Activated T-helper 1 cell treated with anti-CD3 and anti-CD28 coated beads, Interleukin-12 subunit alpha, Interleukin-12 subunit beta, Interleukin-2, Interleukin-4 antibody, amounts not matched to agents 30 ng/mL and 10 ng/mL and 1 ng/mL, durations not matched to agents 14 hours and 24 hours and 36 hours (primary cell): ENCODE measurements around the gene TMPRSS13. TPM values are rescaled to one million over a fixed set of nuclear protein-coding genes. Genes with fewer than 3 reads are reported as not detected.

Experiments used
- DNase-seq: peaks from one replicate; pipeline ENCODE4 v3.0.0; 2021; ENCODE audit warnings: low spot score
- H3K27ac Mint-ChIP-seq: one replicate; pipeline ENCODE4 v1.8.0; 2021; ENCODE audit warnings: mild to moderate bottlenecking, mixed read lengths
- H3K27me3 Mint-ChIP-seq: one replicate; pipeline ENCODE4 v1.8.0; 2022; ENCODE audit warnings: mild to moderate bottlenecking, moderate library complexity, mixed read lengths; ENCODE audit not compliant: insufficient read depth
- H3K36me3 Mint-ChIP-seq: one replicate; pipeline ENCODE4 v1.8.0; 2021; ENCODE audit warnings: low read depth, mixed read lengths
- H3K4me1 Mint-ChIP-seq: one replicate; pipeline ENCODE4 v1.8.0; 2021; ENCODE audit warnings: low read depth, mixed read lengths
- H3K4me3 Mint-ChIP-seq: one replicate; pipeline ENCODE4 v1.8.0; 2021; ENCODE audit warnings: mild to moderate bottlenecking, moderate library complexity, mixed read lengths
- H3K9me3 Mint-ChIP-seq: one replicate; pipeline ENCODE4 v1.8.0; 2021; ENCODE audit warnings: mixed read lengths
- intact Hi-C: fragments of 100-400 bp; cut with micrococcal nuclease; formaldehyde crosslinking; loops from one replicate; pipeline ENCODE4 v1.15.1; 2024
- total RNA-seq: library from RNA; stranded (reverse); gene quantifications from 2 replicates; pipeline ENCODE4 v1.2.3, GENCODE V29; 2022

The TMPRSS13 gene
- total RNA-seq, 1 donor from 2014 or later: 1.5 TPM

- Mint-ChIP-seq H3K4me1 (peaks cover 11% of the 10 kb centered on the region), H3K4me3 (no peak overlapping the region), H3K9me3 (no peaks in the 10 kb centered on the region), H3K27ac (no peak overlapping the region), H3K27me3 (peaks cover 4% of the 10 kb centered on the region), H3K36me3 (no peaks in the 10 kb centered on the region)
- intact Hi-C loops: no loop called here
- DNase-seq: no peak
Measured at GRCh38 chr11:117921893-117922292, 7.3 kb downstream of the TMPRSS13 start.

- Mint-ChIP-seq H3K9me3 (no peaks in the 10 kb centered on the region), H3K36me3 (no peaks in the 10 kb centered on the region), H3K27me3 (peaks cover 4% of the 10 kb centered on the region), H3K27ac (no peak overlapping the region), H3K4me3 (no peak overlapping the region), H3K4me1 (peaks cover 11% of the 10 kb centered on the region)
- intact Hi-C loops: no loop called here
- no peak for DNase-seq
Measured at GRCh38 chr11:117921456-117921855, 7.7 kb downstream of the TMPRSS13 start.

- Mint-ChIP-seq H3K9me3 (no peaks in the 10 kb centered on the region), H3K4me3 (no peak overlapping the region), H3K27ac (peak overlapping the region; percentile 1), H3K4me1 (peaks cover 11% of the 10 kb centered on the region), H3K27me3 (peaks cover 6% of the 10 kb centered on the region), H3K36me3 (no peaks in the 10 kb centered on the region)
- DNase-seq: no peak
- intact Hi-C loops: no loop called here
Measured at GRCh38 chr11:117919781-117920221, 9.4 kb downstream of the TMPRSS13 start.

DNA sequence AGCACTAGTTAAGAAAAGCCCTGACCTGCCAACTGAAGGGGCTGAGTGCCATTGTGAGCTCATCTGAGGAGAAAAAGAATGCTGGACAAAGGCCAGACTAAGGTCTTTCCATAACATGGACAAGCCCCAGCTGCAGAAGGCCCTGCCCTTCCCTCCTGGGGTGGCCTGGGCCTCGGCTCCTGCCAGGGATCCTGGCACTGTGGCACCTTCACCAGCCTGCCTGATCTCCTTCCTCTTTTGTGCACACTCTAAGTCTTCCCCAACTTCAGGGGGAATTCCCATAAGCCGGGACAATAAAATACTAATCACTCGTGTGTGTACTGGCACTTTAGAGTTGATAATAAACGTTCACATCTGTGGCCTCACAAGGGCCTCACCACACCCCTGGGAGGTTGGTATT, 9.9 kb downstream of the TMPRSS13 start:
- no peak for DNase-seq
- Mint-ChIP-seq H3K4me3 (no peak overlapping the region), H3K9me3 (no peaks in the 10 kb centered on the region), H3K27me3 (peaks cover 9% of the 10 kb centered on the region), H3K27ac (peak overlapping the region; percentile 1), H3K4me1 (peaks cover 11% of the 10 kb centered on the region), H3K36me3 (no peaks in the 10 kb centered on the region)
- intact Hi-C loops: no loop called here

DNA sequence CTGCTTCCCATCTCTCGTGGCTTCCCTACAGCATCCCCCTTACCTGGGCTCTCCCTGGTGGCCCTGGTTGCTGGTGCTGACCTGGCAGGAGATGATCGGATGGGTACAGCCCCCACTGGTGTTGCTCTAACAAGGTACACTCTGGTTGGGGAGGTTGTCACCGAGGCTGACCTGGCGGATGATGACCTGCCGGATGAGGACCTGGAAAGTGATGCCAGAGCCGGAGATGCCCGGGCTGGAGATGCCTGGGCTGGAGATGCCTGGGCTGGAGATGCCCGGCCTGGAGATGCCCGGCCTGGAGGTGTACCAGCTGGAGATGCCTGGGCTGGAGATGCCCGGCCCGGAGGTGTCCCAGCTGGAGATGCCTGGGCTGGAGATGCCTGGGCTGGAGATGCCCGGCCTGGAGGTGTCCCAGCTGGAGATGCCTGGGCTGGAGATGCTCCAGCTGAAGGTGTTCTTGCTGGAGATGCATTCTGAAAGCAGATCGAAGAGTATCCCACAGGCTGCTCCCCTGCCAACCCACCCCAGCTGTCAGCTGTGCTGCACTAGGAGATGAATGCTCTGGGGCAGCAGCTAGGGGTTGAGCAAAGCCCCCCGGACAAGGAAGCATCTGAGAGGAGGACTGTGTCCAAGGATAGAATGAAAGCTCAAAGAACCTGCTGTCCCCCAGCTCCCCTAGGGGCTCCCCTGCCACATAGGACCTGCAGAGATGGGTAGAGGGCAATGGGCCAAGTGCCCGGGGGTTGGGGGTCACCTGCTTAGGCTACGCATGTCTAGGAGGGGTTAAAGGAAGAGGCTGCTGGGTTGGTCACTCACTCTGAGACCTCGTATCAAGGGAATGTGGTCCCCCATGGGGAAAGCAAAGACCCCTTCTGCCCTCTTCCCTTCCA, 10.6 kb downstream of the TMPRSS13 start:
- peaks cover 11% of the 10 kb centered on the region for H3K4me1 Mint-ChIP-seq
- H3K36me3 Mint-ChIP-seq: no peaks in the 10 kb centered on the region
- no peaks in the 10 kb centered on the region for H3K9me3 Mint-ChIP-seq
- intact Hi-C loops: no loop called here
- DNase-seq: no peak
- peaks cover 13% of the 10 kb centered on the region for H3K27me3 Mint-ChIP-seq
- no peak overlapping the region for H3K27ac Mint-ChIP-seq
- H3K4me3 Mint-ChIP-seq: no peak overlapping the region

DNA sequence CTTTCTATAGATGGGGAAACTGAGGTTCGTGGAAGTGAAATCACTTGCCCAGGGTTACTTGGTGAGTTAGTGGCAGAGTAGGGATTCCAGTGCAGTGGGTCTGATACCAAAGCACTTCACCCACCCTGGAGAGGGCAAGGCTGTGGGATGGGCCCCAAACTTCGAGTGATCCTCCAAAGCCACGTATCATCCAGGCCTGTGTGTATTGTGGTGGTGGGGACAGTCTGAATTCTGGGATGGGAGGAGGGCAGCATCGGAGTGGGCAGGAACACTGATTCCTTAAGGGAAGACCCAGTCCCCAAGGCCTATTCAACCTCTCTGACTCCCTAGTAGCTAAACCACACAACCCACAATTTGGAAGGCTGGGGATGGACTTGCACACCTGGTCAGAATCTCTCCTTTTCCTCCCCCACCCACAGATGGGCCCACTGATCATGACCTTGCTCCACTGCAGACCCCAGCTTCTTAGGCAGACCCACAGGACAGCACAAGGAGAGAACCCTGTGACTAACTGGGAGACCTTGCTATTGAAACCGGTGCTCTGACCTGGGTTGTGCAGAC, 11.5 kb downstream of the TMPRSS13 start:
- Mint-ChIP-seq H3K4me3 (no peak overlapping the region), H3K27me3 (peaks cover 16% of the 10 kb centered on the region), H3K27ac (no peak overlapping the region), H3K4me1 (peaks cover 11% of the 10 kb centered on the region), H3K9me3 (no peaks in the 10 kb centered on the region), H3K36me3 (no peaks in the 10 kb centered on the region)
- DNase-seq: no peak
- intact Hi-C loops: no loop called here

DNA sequence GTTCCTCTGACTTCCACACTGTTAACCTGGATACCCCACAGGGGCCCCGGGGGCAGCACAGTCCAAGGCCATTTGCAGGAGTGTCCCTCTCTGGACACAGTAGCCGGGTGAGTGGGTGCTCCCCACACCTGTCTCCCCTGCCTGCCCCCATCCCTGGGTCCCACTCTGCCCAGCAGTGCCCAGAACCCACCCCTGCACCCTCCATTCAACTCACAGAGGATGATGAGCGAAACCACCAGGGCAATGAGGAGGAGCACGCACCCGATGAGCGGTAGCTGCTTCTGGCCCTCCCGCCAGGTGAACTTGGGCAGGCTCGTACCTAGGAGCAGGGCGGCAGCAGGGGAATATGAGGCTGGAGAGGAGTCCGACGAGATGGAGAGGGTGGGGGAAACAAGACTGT, 12.2 kb downstream of the TMPRSS13 start:
- no peak overlapping the region for H3K4me3 Mint-ChIP-seq
- no peaks in the 10 kb centered on the region for H3K36me3 Mint-ChIP-seq
- intact Hi-C loops: no loop called here
- H3K27ac Mint-ChIP-seq: no peak overlapping the region
- peaks cover 11% of the 10 kb centered on the region for H3K4me1 Mint-ChIP-seq
- DNase-seq: no peak
- no peaks in the 10 kb centered on the region for H3K9me3 Mint-ChIP-seq
- H3K27me3 Mint-ChIP-seq: peaks cover 16% of the 10 kb centered on the region

GRCh38 chr11:117915672-117916235, 13.4 kb downstream of the TMPRSS13 start:
- H3K27me3 Mint-ChIP-seq: peaks cover 16% of the 10 kb centered on the region
- H3K36me3 Mint-ChIP-seq: no peaks in the 10 kb centered on the region
- intact Hi-C loops: no loop called here
- peaks cover 11% of the 10 kb centered on the region for H3K4me1 Mint-ChIP-seq
- no peaks in the 10 kb centered on the region for H3K9me3 Mint-ChIP-seq
- H3K27ac Mint-ChIP-seq: no peak overlapping the region
- no peak overlapping the region for H3K4me3 Mint-ChIP-seq
- DNase-seq: no peak

- Mint-ChIP-seq H3K36me3 (no peaks in the 10 kb centered on the region), H3K27ac (no peak overlapping the region), H3K9me3 (no peaks in the 10 kb centered on the region), H3K4me1 (peaks cover 11% of the 10 kb centered on the region), H3K27me3 (peaks cover 16% of the 10 kb centered on the region), H3K4me3 (no peak overlapping the region)
- intact Hi-C loops: no loop called here
- DNase-seq: no peak
Measured at GRCh38 chr11:117914991-117915618, 14.1 kb downstream of the TMPRSS13 start.

- Mint-ChIP-seq H3K36me3 (no peaks in the 10 kb centered on the region), H3K9me3 (no peaks in the 10 kb centered on the region), H3K27ac (no peak overlapping the region), H3K4me1 (peaks cover 4% of the 10 kb centered on the region), H3K4me3 (no peak overlapping the region), H3K27me3 (peaks cover 16% of the 10 kb centered on the region)
- DNase-seq: no peak
- intact Hi-C loops: no loop called here
Measured at GRCh38 chr11:117914398-117914761, 14.8 kb downstream of the TMPRSS13 start.

- no peak for DNase-seq
- Mint-ChIP-seq H3K27me3 (peaks cover 16% of the 10 kb centered on the region), H3K9me3 (no peaks in the 10 kb centered on the region), H3K4me1 (no peaks in the 10 kb centered on the region), H3K27ac (no peak overlapping the region), H3K4me3 (no peak overlapping the region), H3K36me3 (no peaks in the 10 kb centered on the region)
- intact Hi-C loops: no loop called here
Measured at GRCh38 chr11:117913736-117914397, 15.3 kb downstream of the TMPRSS13 start.

- no peak for DNase-seq
- intact Hi-C loops: no loop called here
- Mint-ChIP-seq H3K27ac (peak overlapping the region; percentile 3), H3K9me3 (no peaks in the 10 kb centered on the region), H3K4me1 (peaks cover 8% of the 10 kb centered on the region), H3K27me3 (peaks cover 16% of the 10 kb centered on the region), H3K36me3 (no peaks in the 10 kb centered on the region), H3K4me3 (no peak overlapping the region)
Measured at GRCh38 chr11:117912497-117912896, 16.7 kb downstream of the TMPRSS13 start.
